Pancreas (tissue), 10 donors: ENCODE results near the gene ZIC2. TPM values are rescaled to one million over a fixed set of nuclear protein-coding genes. Genes with fewer than 3 reads are reported as not detected.

Experiments
- ATAC-seq, 4 donors: fragments of 200-7000 bp; cut with Tn5 transposase; one replicate each; pipeline versions ENCODE4 v1.8.0 to v1.9.1; 2020; ENCODE audit warnings: mild to moderate bottlenecking in 4 of 4, moderate library complexity in 4 of 4
- DNase-seq, 6 donors: peaks; one replicate each; pipeline ENCODE4 v3.0.0-alpha.2; 2020
- FAIRE-seq: peaks from 2 replicates; lab custom pipeline; 2012; peaks lifted over from hg19 to GRCh38; lab: Jason Lieb, UNC
- H3K27ac ChIP-seq, 4 donors: fragments of 200-600 bp; sonication (generic); 1 replicate in 3 of 4; 2 replicates in 1 of 4; pipeline versions ENCODE4 v1.5.0 to v1.8.0; 2020
- H3K27me3 ChIP-seq, 4 donors: fragments of 200-600 bp; one replicate each; pipeline ENCODE4 v1.8.0; 2021
- H3K36me3 ChIP-seq, 3 donors: fragments of 200-600 bp; sonication (generic) in 1 of 3; one replicate each; pipeline versions ENCODE4 v1.5.0 to v1.8.0; 2020 to 2021
- H3K4me1 ChIP-seq, 3 donors: fragments of 200-600 bp; one replicate each; pipeline ENCODE4 v1.8.0; 2021
- H3K4me3 ChIP-seq, 4 donors: fragments of 200-600 bp; sonication (generic) in 2 of 4; one replicate each; pipeline versions ENCODE4 v1.5.0 to v1.8.0; 2020 to 2021
- H3K9me3 ChIP-seq, 4 donors: fragments of 200-600 bp; one replicate each; pipeline ENCODE4 v1.8.0; 2021
- WGBS, 2 donors: extraction: QIAGEN DNeasy Blood & Tissue Kit; methylation state at CpG; one replicate each; pipeline ENCODE4 v1.1.7; 2013; 5-methylcytosine and 5-hydroxymethylcytosine counted together
- intact Hi-C, 3 donors: fragments of 100-400 bp; cut with DNase I; formaldehyde crosslinking; loops; one replicate each; pipeline versions ENCODE4 v1.11.1 to v1.14.2; 2022
- polyA plus RNA-seq, 2 donors: library from polyadenylated mRNA; stranded (reverse); fragments of 200-250 nt; gene quantifications; one replicate each; pipeline ENCODE4 v1.2.3, GENCODE V29; 2013
- total RNA-seq, 6 donors: library from RNA; stranded (reverse); fragmentation: NEBNext Ultra II Directional in 4 of 6; extraction: Animal tissue kit (Norgen Biotek cat#: 25700) in 4 of 6; gene quantifications; one replicate each; pipeline versions ENCODE4 v1.2.1 to v1.2.4, GENCODE V29; 2021 to 2023
- TF ChIP-seq, protein P1 (sequence below), 4 donors: fragments of 200-600 bp; sonication (generic) in 3 of 4; IDR thresholded peaks; one replicate each; pipeline versions ENCODE4 v1.5.0 to v1.8.0; 2021; ENCODE audit warnings: antibody characterized with exemption in 4 of 4
- donor health status: healthy with polysubstance abuse.
- donor health status: DM: no; HTN: no; CAD: no; lungs with moderate emphysema.
- donor health status: DM: no; HTN: no; CAD: no.
- donor health status: control.
- donor health status: control.
- donor health status: Bipolar disorder and iron deficiency.
- donor health status: DM: yes; HTN: yes; CAD: no.
- donor health status: DM: no; HTN: no; CAD: no.
- donor health status: DM: no; HTN: no; CAD: no.
- donor health status: DM: yes; HTN: yes; CAD: no.

The ZIC2 gene
- total and polyA plus RNA-seq, 8 donors = 0.47 TPM; not detected in 7

DNA sequence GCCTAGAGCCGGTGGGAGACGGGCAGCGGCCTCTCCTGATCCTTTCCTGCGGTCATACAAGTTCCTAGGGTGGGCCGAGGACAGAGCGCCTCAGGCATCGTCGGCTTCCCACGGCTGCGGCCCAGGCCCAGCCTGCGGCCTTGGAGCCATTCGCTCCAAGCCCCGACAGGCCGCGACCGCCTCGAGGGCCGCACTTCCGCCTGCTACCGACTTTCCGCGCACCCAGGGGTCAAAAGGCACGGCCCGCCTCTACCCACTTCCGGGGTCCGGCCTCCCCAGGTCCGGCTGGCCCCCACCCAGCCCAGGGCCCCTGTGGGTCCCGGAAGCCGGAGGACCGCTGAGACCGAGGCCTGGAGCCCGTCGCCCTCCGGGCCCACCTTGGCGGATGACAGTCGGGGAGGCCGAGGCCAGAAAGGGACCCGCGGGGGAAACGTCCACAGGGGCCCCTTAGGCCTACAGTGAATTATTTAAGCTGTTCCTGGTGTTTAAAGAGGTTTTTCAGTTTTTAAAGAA lies 16.2 kb downstream of the ZIC2 start:
- DNase-seq (no peak), ATAC-seq (no peak), FAIRE-seq (no peak)
- TF ChIP-seq, protein P1, sequence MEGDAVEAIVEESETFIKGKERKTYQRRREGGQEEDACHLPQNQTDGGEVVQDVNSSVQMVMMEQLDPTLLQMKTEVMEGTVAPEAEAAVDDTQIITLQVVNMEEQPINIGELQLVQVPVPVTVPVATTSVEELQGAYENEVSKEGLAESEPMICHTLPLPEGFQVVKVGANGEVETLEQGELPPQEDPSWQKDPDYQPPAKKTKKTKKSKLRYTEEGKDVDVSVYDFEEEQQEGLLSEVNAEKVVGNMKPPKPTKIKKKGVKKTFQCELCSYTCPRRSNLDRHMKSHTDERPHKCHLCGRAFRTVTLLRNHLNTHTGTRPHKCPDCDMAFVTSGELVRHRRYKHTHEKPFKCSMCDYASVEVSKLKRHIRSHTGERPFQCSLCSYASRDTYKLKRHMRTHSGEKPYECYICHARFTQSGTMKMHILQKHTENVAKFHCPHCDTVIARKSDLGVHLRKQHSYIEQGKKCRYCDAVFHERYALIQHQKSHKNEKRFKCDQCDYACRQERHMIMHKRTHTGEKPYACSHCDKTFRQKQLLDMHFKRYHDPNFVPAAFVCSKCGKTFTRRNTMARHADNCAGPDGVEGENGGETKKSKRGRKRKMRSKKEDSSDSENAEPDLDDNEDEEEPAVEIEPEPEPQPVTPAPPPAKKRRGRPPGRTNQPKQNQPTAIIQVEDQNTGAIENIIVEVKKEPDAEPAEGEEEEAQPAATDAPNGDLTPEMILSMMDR (IDR thresholded peaks at IDR 0.05) = no peak
- Histone ChIP-seq H3K27me3 (peaks cover 29 to 57% (median 36%) of the 10 kb centered on the region in 4 donors), H3K9me3 (no peaks in the 10 kb centered on the region), H3K4me3 (no peak overlapping the region), H3K27ac (no peak overlapping the region), H3K4me1 (no peaks in the 10 kb centered on the region), H3K36me3 (no peaks in the 10 kb centered on the region)
- intact Hi-C loops = no loop called here
- WGBS, 2 donors = 61 to 62% methylated on average over 39 to 40 of the region's 40 CpGs

DNA sequence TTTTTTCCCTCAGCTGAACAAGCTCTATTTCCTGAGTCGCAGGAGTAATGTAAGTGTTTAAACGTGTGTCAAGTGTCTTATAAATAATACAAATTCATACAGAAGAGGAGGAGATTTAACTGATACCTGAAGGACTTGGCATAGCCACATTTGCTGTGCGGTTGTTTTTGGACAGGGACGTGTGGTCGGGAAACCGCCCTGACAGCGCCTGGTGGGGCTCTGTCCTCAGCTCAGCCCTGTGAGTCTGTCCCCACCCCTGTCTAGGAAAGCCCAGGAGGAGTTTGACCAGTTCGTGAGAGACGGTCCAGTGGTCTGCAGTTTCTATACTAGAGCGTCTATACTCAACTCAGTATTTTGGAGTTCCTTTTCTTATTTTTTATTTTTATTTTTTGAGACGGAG lies 16.7 kb downstream of the ZIC2 start:
- H3K4me1 ChIP-seq = no peaks in the 10 kb centered on the region
- no peaks in the 10 kb centered on the region for H3K9me3 ChIP-seq
- no peak for ATAC-seq
- 94 to 95% methylated on average over 11 of the region's 11 CpGs for WGBS, 2 donors
- TF ChIP-seq, protein P1 (IDR thresholded peaks at IDR 0.05) = no peak
- intact Hi-C loops = no loop called here
- H3K4me3 ChIP-seq = no peak overlapping the region
- no peak for DNase-seq
- H3K27me3 ChIP-seq = peaks cover 24 to 52% (median 35%) of the 10 kb centered on the region in 4 donors
- no peak for FAIRE-seq
- H3K27ac ChIP-seq = no peak overlapping the region
- no peaks in the 10 kb centered on the region for H3K36me3 ChIP-seq

DNA sequence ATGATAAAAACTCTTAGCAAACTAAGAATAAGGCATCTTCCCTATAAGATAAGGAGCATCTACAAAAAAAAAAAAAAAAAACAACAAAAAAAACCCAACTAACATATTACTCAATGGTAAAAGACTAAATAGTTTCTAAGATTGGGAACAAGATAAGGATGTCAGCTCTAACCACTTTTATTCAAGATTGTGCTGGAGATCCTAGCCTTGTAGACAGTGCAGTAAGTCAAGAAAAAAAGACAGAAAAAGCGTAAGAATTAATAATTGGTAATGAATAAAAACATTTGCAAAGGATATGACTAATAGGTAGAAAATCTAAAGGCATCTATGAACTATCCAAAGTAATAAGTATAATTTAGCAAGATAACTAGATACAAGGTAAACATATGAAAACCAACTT lies 33.0 kb downstream of the ZIC2 start:
- TF ChIP-seq, protein P1 (IDR thresholded peaks at IDR 0.05) = no peak
- intact Hi-C loops = no loop called here
- no peaks in the 10 kb centered on the region for H3K9me3 ChIP-seq
- no peaks in the 10 kb centered on the region for H3K36me3 ChIP-seq
- WGBS, 2 donors = 82 to 90% methylated on average over 1 of the region's 1 CpG
- no peak overlapping the region for H3K4me3 ChIP-seq
- DNase-seq = no peak
- no peaks in the 10 kb centered on the region for H3K4me1 ChIP-seq
- no peak for FAIRE-seq
- ATAC-seq = no peak
- no peaks in the 10 kb centered on the region for H3K27me3 ChIP-seq
- H3K27ac ChIP-seq = no peak overlapping the region

DNA sequence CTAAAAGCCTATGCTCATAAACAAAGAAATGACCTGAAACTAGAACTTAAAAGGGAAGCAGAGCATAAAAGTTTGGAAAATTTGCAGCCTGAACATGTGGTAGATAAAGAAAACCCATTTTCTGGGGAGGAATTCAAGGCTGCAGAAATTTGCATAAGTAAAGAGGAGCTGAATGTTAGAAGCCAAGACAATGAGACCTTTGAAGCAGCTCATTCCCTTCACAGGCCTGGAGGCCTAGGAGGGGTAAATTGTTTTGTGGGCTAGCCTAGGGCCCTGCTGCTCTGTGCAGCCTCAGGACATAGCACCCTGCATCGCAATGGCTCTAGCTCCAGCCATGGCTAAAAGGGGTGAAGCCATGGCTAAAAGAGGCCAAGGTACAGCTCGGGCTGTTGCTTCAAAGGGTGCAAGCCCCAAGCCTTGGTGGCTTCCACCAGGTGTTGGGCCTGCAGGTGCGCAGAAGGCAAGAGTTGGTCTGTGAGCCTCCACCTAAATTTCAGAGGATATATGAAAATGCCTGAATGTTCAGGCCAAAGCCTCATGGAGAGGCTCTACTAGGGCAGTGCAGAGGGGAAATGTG lies 38.3 kb downstream of the ZIC2 start:
- intact Hi-C loops = no loop called here
- WGBS, 2 donors = 93% methylated on average over 3 of the region's 3 CpGs
- no peak for ATAC-seq

DNA sequence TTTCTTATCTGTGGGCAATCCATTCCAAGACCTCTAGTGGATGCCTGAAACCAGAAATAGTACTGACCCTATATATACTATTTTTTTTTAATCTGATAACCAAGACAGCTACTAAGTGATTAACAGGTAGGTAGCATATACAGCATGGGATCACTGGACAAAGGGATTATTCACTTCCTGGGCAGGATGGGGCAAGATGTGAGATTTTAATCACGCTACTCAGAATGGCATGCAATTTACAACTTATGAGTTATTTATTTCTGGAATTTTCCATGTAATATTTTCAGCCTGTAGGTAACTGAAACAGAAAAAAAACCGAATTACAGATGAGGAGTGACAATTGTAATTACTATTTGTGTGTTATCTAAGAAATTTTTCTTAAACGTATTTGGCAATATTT lies 41.2 kb downstream of the ZIC2 start:
- ATAC-seq (no peak), FAIRE-seq (no peak), DNase-seq (no peak)
- no peaks in the 10 kb centered on the region for H3K4me1 ChIP-seq
- TF ChIP-seq, protein P1 (IDR thresholded peaks at IDR 0.05) = no peak
- intact Hi-C loops = no loop called here
- H3K9me3 ChIP-seq = no peaks in the 10 kb centered on the region
- no peaks in the 10 kb centered on the region for H3K27me3 ChIP-seq
- H3K36me3 ChIP-seq = no peaks in the 10 kb centered on the region
- H3K27ac ChIP-seq = no peak overlapping the region
- 54 to 59% methylated on average over 3 of the region's 3 CpGs for WGBS, 2 donors
- H3K4me3 ChIP-seq = no peak overlapping the region

More for the DNA sequence above, 38.3 kb downstream of the ZIC2 start:
- no peak overlapping the region for H3K27ac ChIP-seq
- H3K36me3 ChIP-seq = no peaks in the 10 kb centered on the region
- no peak overlapping the region for H3K4me3 ChIP-seq
- no peaks in the 10 kb centered on the region for H3K27me3 ChIP-seq
- no peaks in the 10 kb centered on the region for H3K9me3 ChIP-seq
- TF ChIP-seq, protein P1 (IDR thresholded peaks at IDR 0.05) = no peak
- no peak for DNase-seq
- H3K4me1 ChIP-seq = no peaks in the 10 kb centered on the region
- no peak for FAIRE-seq
